Suprapubic skin (tissue), 4 donors: ENCODE measurements around the gene CDC25A.

Experiments used
- EP300 ChIP-seq: sonication (generic); formaldehyde crosslinking; IDR thresholded peaks from one replicate; pipeline ENCODE4 v1.6.1; 2017; ENCODE audit warnings: antibody characterized with exemption
- POLR2A ChIP-seq, 2 donors: fragments of 450-650 bp; IDR thresholded peaks; one replicate each; pipeline ENCODE4 v1.6.1; 2017; ENCODE audit warnings: antibody characterized with exemption in 2 of 2, mild to moderate bottlenecking in 2 of 2, moderate library complexity in 2 of 2
- POLR2AphosphoS5 ChIP-seq, 3 donors: sonication (generic); formaldehyde crosslinking; IDR thresholded peaks; one replicate each; pipeline ENCODE4 v1.6.1; 2017; ENCODE audit warnings: antibody characterized with exemption in 3 of 3

GRCh38 chr3:48141604-48142137, 46.5 kb downstream of the CDC25A start:
- no peak for TF ChIP-seq POLR2A (IDR thresholded peaks at IDR 0.05)
- no peak for TF ChIP-seq EP300
- no peak for TF ChIP-seq POLR2AphosphoS5 (IDR thresholded peaks at IDR 0.05)
